CD14-positive monocyte (primary cell): ENCODE data around the gene DNAJC3. TPM values are rescaled to one million over a fixed set of nuclear protein-coding genes. Genes with fewer than 3 reads are reported as not detected.
A peak's percentile ranks its signal among the peaks of the same experiment; 100 is the strongest.

Source experiments
- DNase-seq, 3 donors: peaks; one replicate each; pipeline ENCODE4 v3.0.0-alpha.2; 2011 to 2022
- H2AFZ ChIP-seq: 2 replicates; pipeline ENCODE4 v1.6.0; 2012; ENCODE audit warnings: mild to moderate bottlenecking, low read depth, low read length, inconsistent platforms; ENCODE audit not compliant: insufficient read depth, poor library complexity, severe bottlenecking
- H3K27ac ChIP-seq, 2 donors: 1 replicate in 1 of 2; 2 replicates in 1 of 2; pipeline ENCODE4 v1.5.1; 2012 to 2013; ENCODE audit warnings: low read length in 2 of 2, control low read depth in 1 of 2, inconsistent platforms in 1 of 2, low read depth in 1 of 2, mild to moderate bottlenecking in 1 of 2
- H3K27me3 ChIP-seq, 2 donors: one replicate each; pipeline versions ENCODE4 v1.6.0 to v1.6.1; 2011 to 2013; ENCODE audit warnings: low read length in 2 of 2; ENCODE audit not compliant: control insufficient read depth in 2 of 2, insufficient read depth in 2 of 2
- H3K36me3 ChIP-seq, 2 donors: replicated peaks in 1 of 2; 1 replicate in 1 of 2; 2 replicates in 1 of 2; pipeline versions ENCODE4 v1.5.1 to v1.6.1; 2012 to 2013; ENCODE audit warnings: low read length in 2 of 2, control low read depth in 1 of 2, inconsistent platforms in 1 of 2, mild to moderate bottlenecking in 1 of 2; ENCODE audit not compliant: insufficient read depth in 2 of 2, control insufficient read depth in 1 of 2
- H3K4me1 ChIP-seq, 2 donors: 1 replicate in 1 of 2; 2 replicates in 1 of 2; pipeline versions ENCODE4 v1.5.1 to v1.6.1; 2012 to 2013; ENCODE audit warnings: low read length in 2 of 2, control low read depth in 1 of 2, inconsistent platforms in 1 of 2, mild to moderate bottlenecking in 1 of 2, moderate library complexity in 1 of 2; ENCODE audit not compliant: insufficient read depth in 2 of 2, control insufficient read depth in 1 of 2
- H3K4me2 ChIP-seq: replicated peaks from 2 replicates; pipeline ENCODE3; 2012; ENCODE audit warnings: low read length, moderate library complexity, mild to moderate bottlenecking; ENCODE audit not compliant: poor library complexity, severe bottlenecking; ENCODE audit errors: extremely low read depth
- H3K4me3 ChIP-seq, 3 experiments: fragments of 200-600 bp in 1 of 3; sonication (generic) in 1 of 3; replicated peaks in 1 of 3; 1 replicate in 2 of 3; 2 replicates in 1 of 3; pipeline ENCODE4 v1.5.1; 2011 to 2013; ENCODE audit warnings: low read length in 3 of 3, mild to moderate bottlenecking in 3 of 3, control low read depth in 2 of 3, low read depth in 2 of 3, inconsistent platforms in 1 of 3, moderate library complexity in 1 of 3
- H3K79me2 ChIP-seq: 2 replicates; pipeline ENCODE4 v1.6.0; 2012; ENCODE audit warnings: mild to moderate bottlenecking, control low read depth, inconsistent platforms, low read length, moderate library complexity; ENCODE audit not compliant: insufficient read depth
- H3K9ac ChIP-seq: 2 replicates; pipeline ENCODE4 v1.6.0; 2017; ENCODE audit warnings: low read length, mild to moderate bottlenecking; ENCODE audit not compliant: insufficient read depth, poor library complexity, severe bottlenecking
- H3K9me3 ChIP-seq, 2 donors: replicated peaks in 1 of 2; 1 replicate in 1 of 2; 2 replicates in 1 of 2; pipeline versions ENCODE4 v1.5.1 to v1.6.1; 2012 to 2013; ENCODE audit warnings: low read length in 2 of 2, control low read depth in 1 of 2; ENCODE audit not compliant: control insufficient read depth in 1 of 2, insufficient read depth in 1 of 2
- H4K20me1 ChIP-seq: 2 replicates; pipeline ENCODE4 v1.6.0; 2012; ENCODE audit warnings: mild to moderate bottlenecking, low read length, control low read depth, moderate library complexity; ENCODE audit not compliant: insufficient read depth
- H3K27ac Mint-ChIP-seq, 7 donors: one replicate each; pipeline ENCODE4 v1.8.0; 2020; ENCODE audit warnings: mild to moderate bottlenecking in 7 of 7, mixed read lengths in 7 of 7, moderate library complexity in 6 of 7, inconsistent platforms in 2 of 7
- H3K27me3 Mint-ChIP-seq, 3 donors: one replicate each; pipeline ENCODE4 v1.8.0; 2021 to 2022; ENCODE audit warnings: low read depth in 3 of 3, mild to moderate bottlenecking in 3 of 3, mixed read lengths in 3 of 3, moderate library complexity in 3 of 3, inconsistent platforms in 1 of 3
- H3K36me3 Mint-ChIP-seq, 2 donors: one replicate each; pipeline ENCODE4 v1.8.0; 2020; ENCODE audit warnings: mixed read lengths in 2 of 2, inconsistent platforms in 1 of 2, mild to moderate bottlenecking in 1 of 2
- H3K4me1 Mint-ChIP-seq: one replicate; pipeline ENCODE4 v1.8.0; 2020; ENCODE audit warnings: mild to moderate bottlenecking, mixed read lengths
- H3K4me3 Mint-ChIP-seq, 2 donors: one replicate each; pipeline ENCODE4 v1.8.0; 2020; ENCODE audit warnings: mild to moderate bottlenecking in 2 of 2, mixed read lengths in 2 of 2, moderate library complexity in 1 of 2
- H3K9me3 Mint-ChIP-seq, 7 donors: one replicate each; pipeline ENCODE4 v1.8.0; 2020 to 2022; ENCODE audit warnings: mixed read lengths in 7 of 7, mild to moderate bottlenecking in 6 of 7, moderate library complexity in 6 of 7, inconsistent platforms in 2 of 7
- CTCF ChIP-seq: fragments of 200-600 bp; IDR thresholded peaks from one replicate; pipeline ENCODE4 v1.8.0; 2022; ENCODE audit warnings: antibody characterized with exemption, mild to moderate bottlenecking
- WGBS: methylation state at CpG from one replicate; pipeline ENCODE4 v1.1.5; 2013; ENCODE audit warnings: missing lambda C conversion rate; ENCODE audit not compliant: insufficient coverage; 5-methylcytosine and 5-hydroxymethylcytosine counted together
- intact Hi-C, 2 donors: fragments of 100-400 bp; cut with micrococcal nuclease; formaldehyde crosslinking; loops; one replicate each; pipeline versions ENCODE4 v1.15.0 to v1.15.1; 2023
- polyA plus RNA-seq, 3 donors: library from polyadenylated mRNA; depleted of rRNA in 1 of 3; unstranded in 2 of 3; stranded (reverse) in 1 of 3; fragments of 300-500 nt in 2 of 3; fragments of >200 nt in 1 of 3; fragmentation: Illumina TruSeq in 2 of 3; gene quantifications; 1 replicate in 2 of 3; 2 replicates in 1 of 3; pipeline ENCODE4 v1.2.3, GENCODE V29; 2012 to 2021

Gene DNAJC3
- polyA plus RNA-seq, 3 donors = 11.1 to 27.6 (median 22.3) TPM

DNA sequence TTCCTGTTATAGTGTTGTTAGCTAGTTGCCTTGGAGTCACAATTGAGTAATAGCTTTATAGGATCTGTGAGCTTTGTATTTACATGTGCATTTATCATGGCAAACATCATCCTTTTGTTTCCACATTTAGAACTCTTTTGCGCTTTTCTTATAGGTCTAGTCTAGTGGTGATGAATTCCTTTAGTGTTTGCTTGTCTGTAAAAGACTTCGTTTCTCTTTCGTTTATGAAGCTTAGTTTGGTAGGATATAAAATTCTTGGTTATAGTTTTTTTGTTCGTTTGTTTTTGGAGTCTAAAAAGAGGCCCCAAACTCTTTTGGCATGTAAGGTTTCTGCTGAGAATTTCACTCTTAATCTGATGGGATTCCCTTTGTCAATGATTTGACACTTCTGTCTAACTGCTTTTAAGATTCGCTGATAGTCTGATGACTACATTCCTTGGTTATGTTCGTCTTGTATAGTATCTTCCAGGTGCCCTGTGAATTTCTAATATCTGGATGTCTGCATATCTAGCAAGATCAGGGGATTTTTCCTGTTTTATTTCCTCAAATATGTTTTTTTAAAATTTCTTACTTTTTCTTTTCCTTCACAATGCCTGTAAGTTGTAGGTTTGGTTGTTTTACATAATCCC lies 20.2 kb downstream of the DNAJC3 start:
- WGBS = 100% methylated on average over 3 of the region's 6 CpGs
- Mint-ChIP-seq H3K27me3 (no peaks in the 10 kb centered on the region), H3K4me1 (peaks cover 42% of the 10 kb centered on the region), H3K4me3 (no peak overlapping the region), H3K27ac (peak overlapping the region in 3 of 7 donors; percentile 20 to 44 (median 21)), H3K36me3 (peaks cover 0 to 1% of the 10 kb centered on the region in 2 donors), H3K9me3 (peaks cover 0 to 3% (median 0%) of the 10 kb centered on the region in 7 donors)
- Histone ChIP-seq H3K79me2 (no peaks in the 10 kb centered on the region), H4K20me1 (no peaks in the 10 kb centered on the region), H3K36me3 (no peaks in the 10 kb centered on the region), H3K4me3 (no peak overlapping the region), H3K9me3 (no peaks in the 10 kb centered on the region), H3K27ac (no peak overlapping the region), H3K9ac (no peak overlapping the region), H3K4me2 (no peak overlapping the region), H3K27me3 (no peaks in the 10 kb centered on the region), H3K4me1 (peaks cover 8 to 15% of the 10 kb centered on the region in 2 donors), H2AFZ (no peak overlapping the region)
- TF ChIP-seq CTCF = no peak
- DNase-seq = no peak
- intact Hi-C loops = no loop called here

DNA sequence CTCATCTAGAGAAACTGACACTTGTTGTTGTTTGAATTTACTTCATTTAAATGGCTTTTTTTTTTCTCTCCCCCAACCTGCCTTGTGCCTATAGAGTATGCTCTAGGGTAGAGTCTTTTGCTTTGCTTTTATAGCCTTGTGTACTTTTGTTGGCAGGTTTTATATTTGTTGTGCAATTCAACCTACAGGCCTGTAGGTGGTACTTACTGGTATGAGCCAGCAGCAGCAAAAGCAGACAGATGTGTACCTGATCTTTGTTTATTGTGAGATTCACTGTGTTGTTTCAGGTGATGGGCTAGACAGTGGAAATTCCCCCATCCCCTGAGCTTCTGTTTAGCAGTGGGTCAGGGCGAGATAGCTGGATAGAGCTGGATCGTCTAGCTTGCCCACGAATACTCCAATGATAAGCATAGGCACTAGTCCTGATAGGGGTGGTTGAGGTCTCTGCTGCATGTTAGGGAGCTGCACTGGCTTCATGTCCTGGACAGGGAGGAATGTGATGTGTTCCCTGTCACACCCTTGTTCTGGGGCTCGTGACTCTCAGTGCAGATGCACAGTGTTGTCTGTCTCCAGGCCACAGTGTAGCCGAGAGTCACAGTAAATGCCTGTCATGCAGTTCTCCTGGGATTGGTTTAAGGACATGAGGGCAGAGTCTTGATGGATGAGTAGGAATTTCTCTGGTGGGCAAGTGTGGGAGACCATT lies 21.3 kb downstream of the DNAJC3 start:
- 98% methylated on average over 4 of the region's 5 CpGs for WGBS
- TF ChIP-seq CTCF = peak; percentile 33
- DNase-seq = no peak
- Mint-ChIP-seq H3K36me3 (peaks cover 0 to 2% of the 10 kb centered on the region in 2 donors), H3K9me3 (peaks cover 0 to 3% (median 0%) of the 10 kb centered on the region in 7 donors), H3K4me3 (no peak overlapping the region), H3K4me1 (peaks cover 48% of the 10 kb centered on the region), H3K27me3 (peaks cover 0 to 2% (median 0%) of the 10 kb centered on the region in 3 donors), H3K27ac (peak overlapping the region in 3 of 7 donors; percentile 5 to 56 (median 44))
- Histone ChIP-seq H3K4me1 (peaks cover 8 to 15% of the 10 kb centered on the region in 2 donors), H3K9me3 (no peaks in the 10 kb centered on the region), H3K4me3 (no peak overlapping the region), H2AFZ (no peak overlapping the region), H3K79me2 (no peaks in the 10 kb centered on the region), H3K4me2 (no peak overlapping the region), H3K27me3 (no peaks in the 10 kb centered on the region), H3K9ac (no peak overlapping the region), H3K27ac (peak overlapping the region in 1 of 2 donors; percentile 39), H4K20me1 (no peaks in the 10 kb centered on the region), H3K36me3 (no peaks in the 10 kb centered on the region)
- intact Hi-C loops = no loop called here
